WTC11 (cell line): ENCODE data around the gene CTIF. TPM values are rescaled to one million over a fixed set of nuclear protein-coding genes. Genes with fewer than 3 reads are reported as not detected.

Source experiments
- ATAC-seq: fragments of 200-7000 bp; cut with Tn5 transposase; 2 replicates; pipeline ENCODE4 v1.10.0; 2021; ENCODE audit warnings: mild to moderate bottlenecking, moderate library complexity
- CTCF ChIA-PET: fragments of 300-600 bp; sonication (Branson Sonifier 250); formaldehyde crosslinking; loops from one replicate; lab custom pipeline; 2021; ENCODE audit warnings: antibody characterized with exemption; lab: Charles Lee
- POLR2A ChIA-PET: fragments of 350-600 bp; sonication (Branson Sonifier 250); formaldehyde crosslinking; loops from one replicate; lab custom pipeline; 2021; ENCODE audit warnings: antibody characterized with exemption; lab: Charles Lee
- DNase-seq: peaks from one replicate; pipeline ENCODE4 v3.0.0; 2021; ENCODE audit warnings: low spot score
- H3K27ac Mint-ChIP-seq: 2 replicates; pipeline ENCODE4 v1.8.0; 2021; ENCODE audit warnings: mixed read lengths
- H3K27me3 Mint-ChIP-seq: 2 replicates; pipeline ENCODE4 v1.8.0; 2021; ENCODE audit warnings: low read depth, mild to moderate bottlenecking, moderate library complexity, mixed read lengths
- H3K36me3 Mint-ChIP-seq: 2 replicates; pipeline ENCODE4 v1.8.0; 2021; ENCODE audit warnings: mixed read lengths
- H3K4me1 Mint-ChIP-seq: 2 replicates; pipeline ENCODE4 v1.8.0; 2022; ENCODE audit warnings: mixed read lengths
- H3K4me3 Mint-ChIP-seq: 2 replicates; pipeline ENCODE4 v1.8.0; 2021; ENCODE audit warnings: mild to moderate bottlenecking, moderate library complexity, mixed read lengths
- H3K9me3 Mint-ChIP-seq: 2 replicates; pipeline ENCODE4 v1.8.0; 2021; ENCODE audit warnings: mixed read lengths
- GABPB1 ChIP-seq: sonication (generic); formaldehyde crosslinking; IDR thresholded peaks from 2 replicates; pipeline ENCODE4 v1.8.1; 2023; ENCODE audit warnings: mild to moderate bottlenecking, missing genetic modification reagents
- HMGA2 ChIP-seq: fragments of 250-450 bp; sonication (Bioruptor Pico); IDR thresholded peaks from 2 replicates; pipeline ENCODE4 v1.4.0; 2021; ENCODE audit warnings: mild to moderate bottlenecking, moderate library complexity
- KAT7 ChIP-seq: sonication (generic); formaldehyde crosslinking; IDR thresholded peaks from 2 replicates; pipeline ENCODE4 v1.8.1; 2023; ENCODE audit warnings: missing genetic modification reagents, mild to moderate bottlenecking, borderline replicate concordance
- RORB ChIP-seq: fragments of 250-450 bp; sonication (Bioruptor Pico); IDR thresholded peaks from 2 replicates; pipeline ENCODE4 v1.9.0; 2021; ENCODE audit warnings: mild to moderate bottlenecking
- TEAD1 ChIP-seq: sonication (generic); formaldehyde crosslinking; IDR thresholded peaks from 2 replicates; pipeline ENCODE4 v1.8.0; 2022; ENCODE audit warnings: mild to moderate bottlenecking, missing genetic modification reagents
- ZNF263 ChIP-seq: sonication (generic); formaldehyde crosslinking; IDR thresholded peaks from 2 replicates; pipeline ENCODE4 v1.8.1; 2022; ENCODE audit warnings: low read depth, mild to moderate bottlenecking, moderate library complexity, missing genetic modification reagents
- ZNF396 ChIP-seq: fragments of 250-450 bp; sonication (Bioruptor Pico); IDR thresholded peaks from 2 replicates; pipeline ENCODE4 v1.8.0; 2021; ENCODE audit warnings: mild to moderate bottlenecking, moderate library complexity, borderline replicate concordance
- ZNF416 ChIP-seq: fragments of 250-450 bp; sonication (Bioruptor Pico); IDR thresholded peaks from 2 replicates; pipeline ENCODE4 v1.9.0; 2021; ENCODE audit warnings: mild to moderate bottlenecking, inconsistent platforms
- ZNF671 ChIP-seq: fragments of 250-450 bp; sonication (Bioruptor Pico); IDR thresholded peaks from 2 replicates; pipeline ENCODE4 v1.8.0; 2021; ENCODE audit warnings: mild to moderate bottlenecking
- total RNA-seq: library from RNA; stranded (reverse); gene quantifications from 3 replicates; pipeline ENCODE4 v1.2.3, GENCODE V29; 2021
- TF ChIP-seq, protein P1 (sequence below): sonication (generic); formaldehyde crosslinking; conservative IDR thresholded peaks from 2 replicates; pipeline ENCODE4 v1.8.1; 2022; ENCODE audit warnings: mild to moderate bottlenecking, missing genetic modification reagents
- TF ChIP-seq, protein P2 (sequence below): fragments of 250-450 bp; sonication (Bioruptor Pico); conservative IDR thresholded peaks from 2 replicates; pipeline ENCODE4 v1.9.0; 2021; ENCODE audit warnings: mild to moderate bottlenecking
- TF ChIP-seq, protein P3 (sequence below): sonication (generic); formaldehyde crosslinking; IDR thresholded peaks from 2 replicates; pipeline ENCODE4 v1.8.0; 2022; ENCODE audit warnings: mild to moderate bottlenecking, missing genetic modification reagents
- TF ChIP-seq, protein P4 (sequence below): sonication (generic); formaldehyde crosslinking; IDR thresholded peaks from 2 replicates; pipeline ENCODE4 v1.8.1; 2023; ENCODE audit warnings: mild to moderate bottlenecking, missing genetic modification reagents, moderate library complexity
- TF ChIP-seq, protein P5 (sequence below): sonication (generic); formaldehyde crosslinking; IDR thresholded peaks from 2 replicates; pipeline ENCODE4 v1.8.0; 2022; ENCODE audit warnings: mild to moderate bottlenecking, missing genetic modification reagents

Gene CTIF
- total RNA-seq, 1 experiment from 2014 or later, result 28.5 TPM

DNA sequence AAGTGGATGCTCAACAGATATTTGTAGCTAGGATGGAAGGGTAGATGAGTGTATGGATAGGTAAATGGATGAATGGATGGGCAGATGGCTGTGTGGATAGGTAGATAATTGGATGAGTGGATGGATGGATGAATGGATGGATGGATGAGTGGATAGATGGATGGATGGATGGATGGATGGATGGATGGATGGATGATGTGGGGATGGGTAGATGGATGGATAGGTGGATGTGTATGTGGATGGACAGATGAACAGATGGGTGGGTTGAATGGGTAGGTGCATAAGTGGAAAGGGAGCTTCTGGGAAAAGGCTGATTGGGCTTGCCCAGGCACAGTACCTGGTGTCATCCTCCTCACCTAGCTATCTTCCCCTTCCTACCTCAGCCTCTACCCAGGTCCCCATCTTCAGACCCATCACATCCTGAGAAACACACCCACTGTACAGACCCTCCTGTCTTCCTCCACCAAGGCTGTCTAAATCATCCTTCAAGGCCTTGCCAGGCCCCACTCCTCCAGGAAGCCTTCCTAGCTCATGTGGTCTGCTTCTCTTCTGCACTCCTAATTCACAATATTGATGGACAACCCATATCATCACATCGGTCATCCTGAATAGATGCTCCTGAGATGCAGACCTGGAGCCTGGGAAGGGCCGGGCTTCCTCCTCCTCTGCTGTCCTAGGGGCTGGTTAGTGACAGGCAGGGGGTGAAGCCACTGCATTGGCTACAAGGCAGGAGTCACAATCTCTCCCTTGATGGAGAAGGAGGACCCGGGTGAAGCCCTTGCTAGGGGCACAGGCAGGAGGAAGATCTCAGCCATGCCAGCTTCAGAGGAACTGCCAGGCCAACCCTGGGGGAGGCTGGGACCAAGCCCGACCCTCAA, 362.6 kb downstream of the CTIF start:
- no peak for TF ChIP-seq RORB
- TF ChIP-seq, protein P1, sequence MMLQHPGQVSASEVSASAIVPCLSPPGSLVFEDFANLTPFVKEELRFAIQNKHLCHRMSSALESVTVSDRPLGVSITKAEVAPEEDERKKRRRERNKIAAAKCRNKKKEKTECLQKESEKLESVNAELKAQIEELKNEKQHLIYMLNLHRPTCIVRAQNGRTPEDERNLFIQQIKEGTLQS (CRISPR knock-in tag), result no peak
- TF ChIP-seq, protein P2, sequence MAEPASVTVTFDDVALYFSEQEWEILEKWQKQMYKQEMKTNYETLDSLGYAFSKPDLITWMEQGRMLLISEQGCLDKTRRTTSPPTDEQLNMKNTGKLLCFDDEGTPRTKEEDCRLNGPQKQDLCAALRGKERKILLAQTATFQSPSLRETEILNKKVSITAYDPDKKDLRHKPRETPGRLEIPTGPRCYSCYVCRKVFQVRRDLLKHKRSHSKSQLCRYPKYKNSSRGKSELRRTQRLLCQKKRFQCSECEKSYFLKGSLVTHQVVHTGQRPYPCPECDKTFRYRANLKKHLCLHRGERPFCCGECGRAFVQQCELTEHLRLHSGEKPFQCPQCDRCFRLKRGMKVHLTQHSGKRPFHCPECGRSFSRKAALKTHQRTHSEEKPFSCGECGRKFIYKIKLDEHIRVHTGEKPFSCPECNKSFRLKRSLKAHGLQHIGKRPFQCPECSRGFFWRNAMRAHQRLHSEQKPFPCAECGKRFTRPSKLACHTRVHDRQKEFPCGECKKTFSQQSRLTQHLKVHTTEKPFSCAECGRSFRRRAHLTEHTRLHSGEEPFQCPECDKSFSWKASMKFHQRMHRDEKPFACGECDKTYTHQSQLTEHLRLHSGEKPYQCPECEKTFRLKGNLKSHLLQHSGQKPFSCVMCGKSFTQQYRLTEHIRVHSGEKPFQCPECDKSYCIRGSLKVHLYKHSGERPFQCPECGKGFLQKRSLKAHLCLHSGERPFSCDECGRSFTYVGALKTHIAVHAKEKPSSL (CRISPR knock-in tag), result no peak
- no peak for TF ChIP-seq ZNF671 (CRISPR knock-in tag)
- no peak for TF ChIP-seq ZNF263 (CRISPR knock-in tag)
- TF ChIP-seq ZNF416, result no peak
- no peak for TF ChIP-seq HMGA2 (CRISPR knock-in tag)
- TF ChIP-seq KAT7, result no peak
- DNase-seq, result no peak
- Mint-ChIP-seq H3K9me3 (peaks cover 31% of the 10 kb centered on the region), H3K4me1 (peaks cover 4% of the 10 kb centered on the region), H3K27ac (no peak overlapping the region), H3K36me3 (peaks cover 10% of the 10 kb centered on the region), H3K4me3 (no peak overlapping the region), H3K27me3 (no peaks in the 10 kb centered on the region; the same call in 1 of the 2 replicates)
- no peak for ATAC-seq
- ChIA-PET CTCF (interaction anchor here (1.0 kb wide), 1 partner anchor 29 kb away, joined by 4 read pairs; no protein-coding TSS in a partner anchor), POLR2A (no interaction called here)

DNA sequence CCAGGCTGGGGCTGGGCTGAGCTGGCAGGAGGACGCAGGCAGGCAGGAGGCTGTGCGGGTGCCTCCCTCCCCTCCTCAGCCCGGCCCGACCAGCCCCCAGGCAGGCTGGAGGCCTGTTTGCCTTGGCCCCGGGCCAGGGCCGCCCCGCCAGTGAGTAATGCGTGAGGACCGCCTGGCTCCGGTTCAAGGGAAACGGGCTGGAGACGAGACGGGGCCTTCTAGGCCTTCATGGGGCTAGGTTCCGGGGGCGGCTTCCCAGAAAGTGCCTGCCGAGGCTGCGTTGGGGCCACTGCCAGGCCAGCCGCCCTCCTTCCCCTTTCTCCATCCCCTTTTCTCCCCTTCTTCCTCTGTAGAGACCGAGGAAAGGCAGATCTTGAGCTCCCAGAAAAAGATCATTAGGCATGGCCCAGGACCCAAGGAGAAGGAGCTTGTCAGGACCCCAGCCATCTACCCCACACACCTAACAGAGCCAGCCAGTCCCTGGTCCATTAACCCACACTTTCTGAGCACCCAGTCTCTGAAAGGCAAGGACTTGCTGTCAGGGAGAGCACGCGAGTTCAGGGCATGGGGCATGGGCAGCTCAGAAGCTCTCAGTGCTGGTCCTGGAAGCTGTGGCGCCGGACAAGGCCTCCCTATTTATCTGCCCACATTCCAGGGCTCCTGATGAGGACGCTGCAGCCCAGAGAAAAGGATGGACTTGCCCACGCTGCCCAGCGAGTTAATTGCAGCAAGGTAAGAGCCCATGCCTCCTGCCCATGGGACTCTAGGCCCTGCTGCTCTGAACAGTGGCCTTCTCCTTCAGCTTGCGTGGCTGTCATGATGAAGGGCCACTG, 363.4 kb downstream of the CTIF start:
- H3K27me3 Mint-ChIP-seq, result no peaks in the 10 kb centered on the region; the same call in 1 of the 2 replicates
- no peaks in the 10 kb centered on the region; the same call in none of the 2 replicates for H3K4me1 Mint-ChIP-seq
- TF ChIP-seq GABPB1 (CRISPR knock-in tag), result peak; percentile 59
- TF ChIP-seq, protein P3, sequence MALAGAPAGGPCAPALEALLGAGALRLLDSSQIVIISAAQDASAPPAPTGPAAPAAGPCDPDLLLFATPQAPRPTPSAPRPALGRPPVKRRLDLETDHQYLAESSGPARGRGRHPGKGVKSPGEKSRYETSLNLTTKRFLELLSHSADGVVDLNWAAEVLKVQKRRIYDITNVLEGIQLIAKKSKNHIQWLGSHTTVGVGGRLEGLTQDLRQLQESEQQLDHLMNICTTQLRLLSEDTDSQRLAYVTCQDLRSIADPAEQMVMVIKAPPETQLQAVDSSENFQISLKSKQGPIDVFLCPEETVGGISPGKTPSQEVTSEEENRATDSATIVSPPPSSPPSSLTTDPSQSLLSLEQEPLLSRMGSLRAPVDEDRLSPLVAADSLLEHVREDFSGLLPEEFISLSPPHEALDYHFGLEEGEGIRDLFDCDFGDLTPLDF (CRISPR knock-in tag), result no peak
- H3K9me3 Mint-ChIP-seq, result peaks cover 31% of the 10 kb centered on the region
- ChIA-PET POLR2A (no interaction called here), CTCF (no interaction called here)
- no peak overlapping the region for H3K27ac Mint-ChIP-seq
- ATAC-seq, result no peak; the same call in 1 of the 2 replicates
- no peak overlapping the region for H3K4me3 Mint-ChIP-seq
- peaks cover 10% of the 10 kb centered on the region for H3K36me3 Mint-ChIP-seq
- no peak for DNase-seq

DNA sequence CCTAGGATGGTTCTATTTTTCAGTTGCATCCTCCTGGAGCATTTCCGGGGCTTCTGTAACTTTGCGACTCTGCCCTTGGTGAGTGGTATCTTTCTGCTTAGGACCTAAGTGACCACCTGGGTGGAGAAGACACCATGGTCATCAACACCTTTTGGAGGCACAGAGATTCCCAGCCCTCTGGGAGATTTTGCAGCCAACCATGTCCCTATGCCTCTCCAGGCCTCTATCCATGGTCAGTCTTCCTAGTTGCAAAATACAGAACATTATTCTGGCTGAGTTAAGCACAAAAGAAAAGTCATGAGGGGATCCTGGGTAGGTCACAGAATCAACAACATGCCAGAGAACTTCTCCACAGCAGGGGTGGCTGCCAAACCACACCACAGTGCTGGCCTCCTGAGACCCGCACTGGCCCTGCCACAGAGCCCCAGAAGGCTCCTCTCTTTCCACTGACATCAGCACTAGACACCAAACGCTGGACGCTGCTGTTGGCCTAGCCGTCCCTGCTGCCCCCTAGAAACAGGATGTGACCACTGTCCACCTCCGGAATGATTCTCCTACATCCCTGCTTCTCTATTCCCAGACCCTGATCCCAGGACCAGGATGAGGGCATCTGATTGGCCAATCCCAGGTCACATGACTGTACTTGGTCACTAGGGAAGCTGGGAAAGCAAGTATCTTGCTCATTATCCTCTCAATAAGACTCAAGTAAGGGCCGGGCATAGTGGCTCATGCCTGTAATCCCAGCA, 364.2 kb downstream of the CTIF start:
- CTCF ChIA-PET, result no interaction called here
- Mint-ChIP-seq H3K27ac (no peak overlapping the region), H3K4me3 (no peak overlapping the region)
- no peak for DNase-seq
- TF ChIP-seq, protein P4, sequence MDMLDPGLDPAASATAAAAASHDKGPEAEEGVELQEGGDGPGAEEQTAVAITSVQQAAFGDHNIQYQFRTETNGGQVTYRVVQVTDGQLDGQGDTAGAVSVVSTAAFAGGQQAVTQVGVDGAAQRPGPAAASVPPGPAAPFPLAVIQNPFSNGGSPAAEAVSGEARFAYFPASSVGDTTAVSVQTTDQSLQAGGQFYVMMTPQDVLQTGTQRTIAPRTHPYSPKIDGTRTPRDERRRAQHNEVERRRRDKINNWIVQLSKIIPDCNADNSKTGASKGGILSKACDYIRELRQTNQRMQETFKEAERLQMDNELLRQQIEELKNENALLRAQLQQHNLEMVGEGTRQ (CRISPR knock-in tag), result peak; percentile 76
- no peak for TF ChIP-seq TEAD1 (CRISPR knock-in tag)
- TF ChIP-seq, protein P5, sequence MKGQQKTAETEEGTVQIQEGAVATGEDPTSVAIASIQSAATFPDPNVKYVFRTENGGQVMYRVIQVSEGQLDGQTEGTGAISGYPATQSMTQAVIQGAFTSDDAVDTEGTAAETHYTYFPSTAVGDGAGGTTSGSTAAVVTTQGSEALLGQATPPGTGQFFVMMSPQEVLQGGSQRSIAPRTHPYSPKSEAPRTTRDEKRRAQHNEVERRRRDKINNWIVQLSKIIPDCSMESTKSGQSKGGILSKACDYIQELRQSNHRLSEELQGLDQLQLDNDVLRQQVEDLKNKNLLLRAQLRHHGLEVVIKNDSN (CRISPR knock-in tag), result peak; percentile 71
- TF ChIP-seq ZNF396 (CRISPR knock-in tag), result no peak
- TF ChIP-seq, all 79 proteins: peak for 2
- POLR2A ChIA-PET, result no interaction called here
- Mint-ChIP-seq H3K27me3 (no peaks in the 10 kb centered on the region; the same call in 1 of the 2 replicates), H3K36me3 (peaks cover 10% of the 10 kb centered on the region), H3K4me1 (no peaks in the 10 kb centered on the region), H3K9me3 (peaks cover 31% of the 10 kb centered on the region)
- no peak for ATAC-seq
